ENCODE results near the gene DAPK2. TPM values are rescaled to one million over a fixed set of nuclear protein-coding genes. Genes with fewer than 3 reads are reported as not detected.

Gene DAPK2
- polyA plus RNA-seq, 1 of the 3 experiments (the other 2 are of a cell fraction), result 1.4 TPM

- no peak overlapping the region for H3K9ac ChIP-seq
- H3K27ac ChIP-seq (ENCODE audit: low read depth in 2 of 2, low read length in 1 of 2), result no peak overlapping the region
- ChIA-PET POLR2A (interaction anchor here (0.7 kb wide), 1 partner anchor 13 kb away, joined by 4 read pairs; no protein-coding TSS in a partner anchor), CTCF (interaction anchor here (1.0 to 3.7 kb wide), 3 partner anchors 30 to 126 kb away, joined by 3 to 17 read pairs (median 5); no protein-coding TSS in a partner anchor)
- H3K4me3 ChIP-seq (ENCODE audit: low read depth in 2 of 2, low read length in 1 of 2), result no peak overlapping the region
- TF ChIP-seq, protein P1, sequence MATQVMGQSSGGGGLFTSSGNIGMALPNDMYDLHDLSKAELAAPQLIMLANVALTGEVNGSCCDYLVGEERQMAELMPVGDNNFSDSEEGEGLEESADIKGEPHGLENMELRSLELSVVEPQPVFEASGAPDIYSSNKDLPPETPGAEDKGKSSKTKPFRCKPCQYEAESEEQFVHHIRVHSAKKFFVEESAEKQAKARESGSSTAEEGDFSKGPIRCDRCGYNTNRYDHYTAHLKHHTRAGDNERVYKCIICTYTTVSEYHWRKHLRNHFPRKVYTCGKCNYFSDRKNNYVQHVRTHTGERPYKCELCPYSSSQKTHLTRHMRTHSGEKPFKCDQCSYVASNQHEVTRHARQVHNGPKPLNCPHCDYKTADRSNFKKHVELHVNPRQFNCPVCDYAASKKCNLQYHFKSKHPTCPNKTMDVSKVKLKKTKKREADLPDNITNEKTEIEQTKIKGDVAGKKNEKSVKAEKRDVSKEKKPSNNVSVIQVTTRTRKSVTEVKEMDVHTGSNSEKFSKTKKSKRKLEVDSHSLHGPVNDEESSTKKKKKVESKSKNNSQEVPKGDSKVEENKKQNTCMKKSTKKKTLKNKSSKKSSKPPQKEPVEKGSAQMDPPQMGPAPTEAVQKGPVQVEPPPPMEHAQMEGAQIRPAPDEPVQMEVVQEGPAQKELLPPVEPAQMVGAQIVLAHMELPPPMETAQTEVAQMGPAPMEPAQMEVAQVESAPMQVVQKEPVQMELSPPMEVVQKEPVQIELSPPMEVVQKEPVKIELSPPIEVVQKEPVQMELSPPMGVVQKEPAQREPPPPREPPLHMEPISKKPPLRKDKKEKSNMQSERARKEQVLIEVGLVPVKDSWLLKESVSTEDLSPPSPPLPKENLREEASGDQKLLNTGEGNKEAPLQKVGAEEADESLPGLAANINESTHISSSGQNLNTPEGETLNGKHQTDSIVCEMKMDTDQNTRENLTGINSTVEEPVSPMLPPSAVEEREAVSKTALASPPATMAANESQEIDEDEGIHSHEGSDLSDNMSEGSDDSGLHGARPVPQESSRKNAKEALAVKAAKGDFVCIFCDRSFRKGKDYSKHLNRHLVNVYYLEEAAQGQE (IDR thresholded peaks at IDR 0.05; ENCODE audit: low read depth, low read length), result no peak
- TF ChIP-seq RXRA (IDR thresholded peaks at IDR 0.05; ENCODE audit: borderline replicate concordance, low read depth), result no peak
- no peak for TF ChIP-seq USF1 (IDR thresholded peaks at IDR 0.05; ENCODE audit: borderline replicate concordance, low read depth)
- no peak for TF ChIP-seq EZH2phosphoT487 (IDR thresholded peaks at IDR 0.05; ENCODE audit: borderline replicate concordance, low read depth)
- no peak for TF ChIP-seq FOXJ3 (CRISPR knock-in tag; IDR thresholded peaks at IDR 0.05)
- no peak for TF ChIP-seq GABPA (IDR thresholded peaks at IDR 0.05; ENCODE audit: low read depth)
- TF ChIP-seq NRF1 (IDR thresholded peaks at IDR 0.05; ENCODE audit: low read depth, low read length), result no peak
- no peak for TF ChIP-seq JUND (IDR thresholded peaks at IDR 0.05)
- TF ChIP-seq CHD2 (IDR thresholded peaks at IDR 0.05; ENCODE audit: low read length, partially characterized antibody), result no peak
- no peak for TF ChIP-seq MEF2A (IDR thresholded peaks at IDR 0.05; ENCODE audit: borderline replicate concordance, low read depth)
- H3K4me2 ChIP-seq, result no peak overlapping the region
- H3K9me3 ChIP-seq, result no peaks in the 10 kb centered on the region
- no peak for DNase-seq
- no peaks in the 10 kb centered on the region for H4K20me1 ChIP-seq (ENCODE audit: insufficient read depth)
- H3K36me3 ChIP-seq (replicated peaks in 1 of 2; ENCODE audit: control insufficient read depth in 1 of 2, insufficient read depth in 2 of 2, low read length in 1 of 2), result no peaks in the 10 kb centered on the region
- no peak overlapping the region for H2AFZ ChIP-seq (ENCODE audit: low read depth)
- no peaks in the 10 kb centered on the region for H3K27me3 ChIP-seq (ENCODE audit: insufficient read depth)
- 84% methylated on average over 4 of the region's 4 CpGs for WGBS (ENCODE audit: low lambda C conversion rate)
- H3K4me1 ChIP-seq (ENCODE audit: control insufficient read depth in 1 of 2, insufficient read depth in 2 of 2, low read depth in 1 of 2, low read length in 1 of 2), result peaks cover 0 to 5% of the 10 kb centered on the region in 2 experiments; a peak in 1 of 4 replicates
- H3K9me2 ChIP-seq, result no peaks in the 10 kb centered on the region
- H3K79me2 ChIP-seq (ENCODE audit: insufficient read depth), result no peaks in the 10 kb centered on the region
- no peaks in the 10 kb centered on the region for H3F3A ChIP-seq (replicated peaks; ENCODE audit: insufficient read depth)
Measured at GRCh38 chr15:64038878-64039610, 7.2 kb downstream of the DAPK2 start.

- H3K27me3 ChIP-seq (ENCODE audit: insufficient read depth), result no peaks in the 10 kb centered on the region
- H3F3A ChIP-seq (replicated peaks; ENCODE audit: insufficient read depth), result no peaks in the 10 kb centered on the region
- no peaks in the 10 kb centered on the region for H3K9me3 ChIP-seq
- H3K4me3 ChIP-seq (ENCODE audit: low read depth in 2 of 2, low read length in 1 of 2), result no peak overlapping the region
- ChIA-PET CTCF (interaction anchor here (1.9 kb wide), 1 partner anchor 9 kb away, joined by 7 read pairs; the partner anchor contains the start of gene DAPK2), POLR2A (no interaction called here)
- no peak for DNase-seq
- no peak overlapping the region for H3K27ac ChIP-seq (ENCODE audit: low read depth in 2 of 2, low read length in 1 of 2)
- H3K4me1 ChIP-seq (ENCODE audit: control insufficient read depth in 1 of 2, insufficient read depth in 2 of 2, low read depth in 1 of 2, low read length in 1 of 2), result peaks cover 0 to 5% of the 10 kb centered on the region in 2 experiments; a peak in 1 of 4 replicates
- H3K9me2 ChIP-seq, result no peaks in the 10 kb centered on the region
- no peak overlapping the region for H3K4me2 ChIP-seq
- no peak overlapping the region for H2AFZ ChIP-seq (ENCODE audit: low read depth)
- 44% methylated on average over 2 of the region's 2 CpGs for WGBS (ENCODE audit: low lambda C conversion rate)
- H3K9ac ChIP-seq, result no peak overlapping the region
- H4K20me1 ChIP-seq (ENCODE audit: insufficient read depth), result no peaks in the 10 kb centered on the region
- no peaks in the 10 kb centered on the region for H3K79me2 ChIP-seq (ENCODE audit: insufficient read depth)
- no peaks in the 10 kb centered on the region for H3K36me3 ChIP-seq (replicated peaks in 1 of 2; ENCODE audit: control insufficient read depth in 1 of 2, insufficient read depth in 2 of 2, low read length in 1 of 2)
- TF ChIP-seq CHD2 (IDR thresholded peaks at IDR 0.05; ENCODE audit: low read length, partially characterized antibody) (no peak), ELF1 (IDR thresholded peaks at IDR 0.05) (no peak), MXI1 (IDR thresholded peaks at IDR 0.05; ENCODE audit: low read depth, low read length) (no peak), RAD21 (IDR thresholded peaks at IDR 0.05; ENCODE audit: low read length) (no peak), JUND (IDR thresholded peaks at IDR 0.05) (no peak), RXRA (IDR thresholded peaks at IDR 0.05; ENCODE audit: borderline replicate concordance, low read depth) (no peak), GATA2 (CRISPR knock-in tag; IDR thresholded peaks at IDR 0.05) (no peak), PBX3 (IDR thresholded peaks at IDR 0.05) (no peak), TAF1 (IDR thresholded peaks at IDR 0.05; ENCODE audit: borderline replicate concordance, low read depth, low read length) (no peak)
- TF ChIP-seq, protein P2, sequence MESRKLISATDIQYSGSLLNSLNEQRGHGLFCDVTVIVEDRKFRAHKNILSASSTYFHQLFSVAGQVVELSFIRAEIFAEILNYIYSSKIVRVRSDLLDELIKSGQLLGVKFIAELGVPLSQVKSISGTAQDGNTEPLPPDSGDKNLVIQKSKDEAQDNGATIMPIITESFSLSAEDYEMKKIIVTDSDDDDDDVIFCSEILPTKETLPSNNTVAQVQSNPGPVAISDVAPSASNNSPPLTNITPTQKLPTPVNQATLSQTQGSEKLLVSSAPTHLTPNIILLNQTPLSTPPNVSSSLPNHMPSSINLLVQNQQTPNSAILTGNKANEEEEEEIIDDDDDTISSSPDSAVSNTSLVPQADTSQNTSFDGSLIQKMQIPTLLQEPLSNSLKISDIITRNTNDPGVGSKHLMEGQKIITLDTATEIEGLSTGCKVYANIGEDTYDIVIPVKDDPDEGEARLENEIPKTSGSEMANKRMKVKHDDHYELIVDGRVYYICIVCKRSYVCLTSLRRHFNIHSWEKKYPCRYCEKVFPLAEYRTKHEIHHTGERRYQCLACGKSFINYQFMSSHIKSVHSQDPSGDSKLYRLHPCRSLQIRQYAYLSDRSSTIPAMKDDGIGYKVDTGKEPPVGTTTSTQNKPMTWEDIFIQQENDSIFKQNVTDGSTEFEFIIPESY (IDR thresholded peaks at IDR 0.05; ENCODE audit: borderline replicate concordance, low read depth), result no peak
- TF ChIP-seq, protein P3, sequence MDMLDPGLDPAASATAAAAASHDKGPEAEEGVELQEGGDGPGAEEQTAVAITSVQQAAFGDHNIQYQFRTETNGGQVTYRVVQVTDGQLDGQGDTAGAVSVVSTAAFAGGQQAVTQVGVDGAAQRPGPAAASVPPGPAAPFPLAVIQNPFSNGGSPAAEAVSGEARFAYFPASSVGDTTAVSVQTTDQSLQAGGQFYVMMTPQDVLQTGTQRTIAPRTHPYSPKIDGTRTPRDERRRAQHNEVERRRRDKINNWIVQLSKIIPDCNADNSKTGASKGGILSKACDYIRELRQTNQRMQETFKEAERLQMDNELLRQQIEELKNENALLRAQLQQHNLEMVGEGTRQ (IDR thresholded peaks at IDR 0.05; ENCODE audit: borderline replicate concordance, low read depth, low read length), result no peak
Measured at GRCh38 chr15:64037966-64038365, 8.3 kb downstream of the DAPK2 start.

Measured in SK-N-SH (cell line).